Suprapubic skin (tissue), 4 donors: ENCODE measurements around the gene ITPRIPL2. TPM values are rescaled to one million over a fixed set of nuclear protein-coding genes. Genes with fewer than 3 reads are reported as not detected.

Source experiments
- DNase-seq, 2 donors: peaks; one replicate each; pipeline ENCODE4 v3.0.0-alpha.2; 2019; ENCODE audit warnings: low spot score in 2 of 2
- H3K27ac ChIP-seq: fragments of 200-600 bp; sonication (generic); one replicate; pipeline ENCODE4 v1.5.1; 2019
- H3K27me3 ChIP-seq: fragments of 200-600 bp; sonication (generic); one replicate; pipeline ENCODE4 v1.5.1; 2019
- H3K36me3 ChIP-seq: fragments of 200-600 bp; sonication (generic); one replicate; pipeline ENCODE4 v1.5.1; 2019
- H3K4me1 ChIP-seq: fragments of 200-600 bp; sonication (generic); one replicate; pipeline ENCODE4 v1.5.1; 2019
- H3K4me3 ChIP-seq: fragments of 200-600 bp; sonication (generic); one replicate; pipeline ENCODE4 v1.5.1; 2019; ENCODE audit warnings: mild to moderate bottlenecking
- H3K9me3 ChIP-seq: fragments of 200-600 bp; sonication (generic); one replicate; pipeline ENCODE4 v1.5.1; 2019
- CTCF ChIP-seq, 2 donors: fragments of 200-600 bp in 1 of 2; fragments of 450-650 bp in 1 of 2; sonication (generic) in 1 of 2; IDR thresholded peaks; one replicate each; pipeline ENCODE4 v1.5.1; 2016 to 2019; ENCODE audit warnings: antibody characterized with exemption in 2 of 2, mild to moderate bottlenecking in 1 of 2, moderate library complexity in 1 of 2
- EP300 ChIP-seq: sonication (generic); formaldehyde crosslinking; IDR thresholded peaks from one replicate; pipeline ENCODE4 v1.6.1; 2017; ENCODE audit warnings: antibody characterized with exemption
- POLR2A ChIP-seq, 2 donors: fragments of 450-650 bp; IDR thresholded peaks; one replicate each; pipeline ENCODE4 v1.6.1; 2017; ENCODE audit warnings: antibody characterized with exemption in 2 of 2, mild to moderate bottlenecking in 2 of 2, moderate library complexity in 2 of 2
- POLR2AphosphoS5 ChIP-seq, 3 donors: sonication (generic); formaldehyde crosslinking; IDR thresholded peaks; one replicate each; pipeline ENCODE4 v1.6.1; 2017; ENCODE audit warnings: antibody characterized with exemption in 3 of 3
- WGBS: methylation state at CpG from one replicate; pipeline ENCODE4 v1.1.5; 2018; 5-methylcytosine and 5-hydroxymethylcytosine counted together
- total RNA-seq, 4 donors: library from RNA; depleted of rRNA; stranded (reverse); fragments of >200 nt; gene quantifications; one replicate each; pipeline ENCODE4 v1.1.0, GENCODE V29; 2016

The ITPRIPL2 gene
- total RNA-seq, 4 donors from 2014 or later, result 39.0 to 91.9 (median 69.6) TPM

- Histone ChIP-seq H3K27me3 (no peaks in the 10 kb centered on the region), H3K4me3 (no peak overlapping the region), H3K27ac (no peak overlapping the region), H3K4me1 (no peaks in the 10 kb centered on the region), H3K9me3 (no peaks in the 10 kb centered on the region), H3K36me3 (no peaks in the 10 kb centered on the region)
- 77% methylated on average over 3 of the region's 5 CpGs for WGBS
- TF ChIP-seq POLR2A (IDR thresholded peaks at IDR 0.05) (no peak), POLR2AphosphoS5 (IDR thresholded peaks at IDR 0.05) (no peak), CTCF (IDR thresholded peaks at IDR 0.05) (no peak), EP300 (no peak)
- peak; percentile 14 to 20 for DNase-seq
Observed at GRCh38 chr16:19104607-19105006, 9.2 kb upstream of the ITPRIPL2 start.

- Histone ChIP-seq H3K36me3 (no peaks in the 10 kb centered on the region), H3K4me3 (no peak overlapping the region), H3K9me3 (no peaks in the 10 kb centered on the region), H3K27ac (no peak overlapping the region), H3K4me1 (no peaks in the 10 kb centered on the region), H3K27me3 (no peaks in the 10 kb centered on the region)
- DNase-seq, result peak; percentile 37 to 44
- WGBS, result 89% methylated on average over 6 of the region's 6 CpGs
- TF ChIP-seq EP300, result no peak
- TF ChIP-seq POLR2AphosphoS5 (IDR thresholded peaks at IDR 0.05), result no peak
- no peak for TF ChIP-seq POLR2A (IDR thresholded peaks at IDR 0.05)
- TF ChIP-seq CTCF (IDR thresholded peaks at IDR 0.05), result no peak
Observed at GRCh38 chr16:19105131-19105530, 8.6 kb upstream of the ITPRIPL2 start.

- no peak for TF ChIP-seq POLR2AphosphoS5 (IDR thresholded peaks at IDR 0.05)
- no peak for TF ChIP-seq POLR2A (IDR thresholded peaks at IDR 0.05)
- TF ChIP-seq EP300, result no peak
- H3K4me3 ChIP-seq, result no peak overlapping the region
- H3K27ac ChIP-seq, result no peak overlapping the region
- H3K27me3 ChIP-seq, result no peaks in the 10 kb centered on the region
- peaks cover under 1% of the 10 kb centered on the region for H3K4me1 ChIP-seq
- H3K9me3 ChIP-seq, result no peaks in the 10 kb centered on the region
- no peak for DNase-seq
- no peaks in the 10 kb centered on the region for H3K36me3 ChIP-seq
- 67% methylated on average over 11 of the region's 11 CpGs for WGBS
Observed at GRCh38 chr16:19105891-19106624, 7.7 kb upstream of the ITPRIPL2 start.

- Histone ChIP-seq H3K4me3 (no peak overlapping the region), H3K4me1 (peaks cover 5% of the 10 kb centered on the region), H3K36me3 (no peaks in the 10 kb centered on the region), H3K27ac (no peak overlapping the region), H3K9me3 (no peaks in the 10 kb centered on the region), H3K27me3 (no peaks in the 10 kb centered on the region)
- no peak for DNase-seq
- TF ChIP-seq EP300 (no peak), POLR2AphosphoS5 (IDR thresholded peaks at IDR 0.05) (no peak), CTCF (IDR thresholded peaks at IDR 0.05) (no peak)
- 96% methylated on average over 2 of the region's 2 CpGs for WGBS
Observed at GRCh38 chr16:19106625-19107020, 7.1 kb upstream of the ITPRIPL2 start.

- Histone ChIP-seq H3K36me3 (no peaks in the 10 kb centered on the region), H3K27me3 (no peaks in the 10 kb centered on the region), H3K9me3 (no peaks in the 10 kb centered on the region), H3K4me3 (no peak overlapping the region), H3K4me1 (peaks cover 12% of the 10 kb centered on the region), H3K27ac (no peak overlapping the region)
- no peak for DNase-seq
- TF ChIP-seq POLR2A (IDR thresholded peaks at IDR 0.05), result no peak
- TF ChIP-seq EP300, result no peak
- no peak for TF ChIP-seq POLR2AphosphoS5 (IDR thresholded peaks at IDR 0.05)
- TF ChIP-seq CTCF (IDR thresholded peaks at IDR 0.05), result no peak
- 93% methylated on average over 9 of the region's 9 CpGs for WGBS
Observed at GRCh38 chr16:19108409-19109287, 5.1 kb upstream of the ITPRIPL2 start.
